Mucosa of stomach (tissue), 1 donor: ENCODE measurements around the gene GLI3.

Source experiments
- H3K27me3 ChIP-seq: one replicate; pipeline ENCODE4 v1.7.0; 2013; ENCODE audit warnings: mild to moderate bottlenecking, low read length; ENCODE audit not compliant: control insufficient read depth, insufficient read depth
- H3K36me3 ChIP-seq: one replicate; pipeline ENCODE4 v1.7.0; 2013; ENCODE audit warnings: low read length; ENCODE audit not compliant: control insufficient read depth, insufficient read depth
- H3K4me1 ChIP-seq: one replicate; pipeline ENCODE4 v1.7.0; 2013; ENCODE audit warnings: mild to moderate bottlenecking, low read length; ENCODE audit not compliant: control insufficient read depth, insufficient read depth
- H3K4me3 ChIP-seq: one replicate; pipeline ENCODE4 v1.7.0; 2013; ENCODE audit warnings: low read length
- H3K9ac ChIP-seq: one replicate; pipeline ENCODE4 v1.7.0; 2013; ENCODE audit warnings: mild to moderate bottlenecking, low read length, moderate library complexity
- H3K9me3 ChIP-seq: one replicate; pipeline ENCODE4 v1.7.0; 2013; ENCODE audit warnings: mild to moderate bottlenecking, low read length, moderate library complexity; ENCODE audit not compliant: control insufficient read depth
- donor health status: Pancreatic carcinoma.

GLI3 gene

GRCh38 chr7:42203336-42203735 lies 33.7 kb downstream of the GLI3 start:
- Histone ChIP-seq H3K36me3 (no peaks in the 10 kb centered on the region), H3K4me1 (no peaks in the 10 kb centered on the region), H3K9ac (no peak overlapping the region), H3K9me3 (no peaks in the 10 kb centered on the region), H3K27me3 (no peaks in the 10 kb centered on the region), H3K4me3 (no peak overlapping the region)

GRCh38 chr7:42202601-42203000 lies 34.4 kb downstream of the GLI3 start:
- Histone ChIP-seq H3K4me1 (no peaks in the 10 kb centered on the region), H3K27me3 (no peaks in the 10 kb centered on the region), H3K36me3 (no peaks in the 10 kb centered on the region), H3K4me3 (no peak overlapping the region), H3K9me3 (no peaks in the 10 kb centered on the region), H3K9ac (no peak overlapping the region)

GRCh38 chr7:42198974-42199668 lies 37.9 kb downstream of the GLI3 start:
- Histone ChIP-seq H3K9me3 (no peaks in the 10 kb centered on the region), H3K4me3 (no peak overlapping the region), H3K36me3 (no peaks in the 10 kb centered on the region), H3K27me3 (no peaks in the 10 kb centered on the region), H3K4me1 (no peaks in the 10 kb centered on the region), H3K9ac (no peak overlapping the region)

- H3K9ac ChIP-seq, result no peak overlapping the region
- H3K27me3 ChIP-seq, result no peaks in the 10 kb centered on the region
- H3K9me3 ChIP-seq, result no peaks in the 10 kb centered on the region
- H3K4me1 ChIP-seq, result no peaks in the 10 kb centered on the region
- H3K36me3 ChIP-seq, result no peaks in the 10 kb centered on the region
- no peak overlapping the region for H3K4me3 ChIP-seq
These were observed 38.7 kb downstream of the GLI3 start for GRCh38 chr7:42198296-42198695.

GRCh38 chr7:42197451-42197850 lies 39.6 kb downstream of the GLI3 start:
- H3K36me3 ChIP-seq, result no peaks in the 10 kb centered on the region
- H3K9me3 ChIP-seq, result no peaks in the 10 kb centered on the region
- H3K9ac ChIP-seq, result no peak overlapping the region
- no peak overlapping the region for H3K4me3 ChIP-seq
- no peaks in the 10 kb centered on the region for H3K27me3 ChIP-seq
- no peaks in the 10 kb centered on the region for H3K4me1 ChIP-seq

- no peaks in the 10 kb centered on the region for H3K9me3 ChIP-seq
- H3K4me3 ChIP-seq, result no peak overlapping the region
- no peaks in the 10 kb centered on the region for H3K36me3 ChIP-seq
- no peaks in the 10 kb centered on the region for H3K27me3 ChIP-seq
- no peak overlapping the region for H3K9ac ChIP-seq
- H3K4me1 ChIP-seq, result no peaks in the 10 kb centered on the region
These were observed 42.8 kb downstream of the GLI3 start for GRCh38 chr7:42194238-42194637.

DNA sequence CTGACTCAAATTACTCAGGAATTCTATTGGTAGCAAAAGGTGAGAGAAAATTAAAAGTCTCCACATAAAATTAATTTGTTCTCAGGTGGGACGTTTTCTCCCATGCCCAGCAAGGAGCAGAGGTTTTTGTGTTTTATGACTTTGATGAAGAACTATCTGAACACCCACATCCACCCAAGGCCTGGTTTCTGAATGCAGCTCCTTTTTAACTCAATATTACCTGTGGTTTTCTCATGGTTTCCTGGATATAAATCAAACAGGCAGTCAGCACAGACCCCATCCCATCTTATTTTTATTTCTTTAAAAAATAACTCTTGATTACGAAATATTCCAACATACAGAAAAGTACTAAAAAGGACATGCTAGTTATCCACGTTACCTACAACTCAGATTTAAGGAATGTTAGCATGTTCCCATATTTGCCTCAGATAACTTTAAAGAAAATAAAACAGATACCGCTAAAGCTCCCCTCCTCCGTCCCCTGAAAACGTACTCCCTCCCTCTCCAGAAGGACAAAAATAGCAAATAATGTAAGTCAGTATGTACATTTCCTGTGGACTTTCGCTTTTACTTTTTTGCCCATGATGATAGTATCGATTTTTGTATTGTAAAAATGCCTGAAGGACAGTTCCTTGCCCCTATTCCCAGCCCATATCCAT lies 43.4 kb downstream of the GLI3 start:
- no peaks in the 10 kb centered on the region for H3K27me3 ChIP-seq
- no peaks in the 10 kb centered on the region for H3K4me1 ChIP-seq
- no peak overlapping the region for H3K4me3 ChIP-seq
- H3K9ac ChIP-seq, result no peak overlapping the region
- H3K9me3 ChIP-seq, result no peaks in the 10 kb centered on the region
- H3K36me3 ChIP-seq, result no peaks in the 10 kb centered on the region

- Histone ChIP-seq H3K4me3 (no peak overlapping the region), H3K9me3 (no peaks in the 10 kb centered on the region), H3K4me1 (no peaks in the 10 kb centered on the region), H3K27me3 (no peaks in the 10 kb centered on the region), H3K9ac (no peak overlapping the region), H3K36me3 (no peaks in the 10 kb centered on the region)
These were observed 44.1 kb downstream of the GLI3 start for GRCh38 chr7:42192851-42193461.

DNA sequence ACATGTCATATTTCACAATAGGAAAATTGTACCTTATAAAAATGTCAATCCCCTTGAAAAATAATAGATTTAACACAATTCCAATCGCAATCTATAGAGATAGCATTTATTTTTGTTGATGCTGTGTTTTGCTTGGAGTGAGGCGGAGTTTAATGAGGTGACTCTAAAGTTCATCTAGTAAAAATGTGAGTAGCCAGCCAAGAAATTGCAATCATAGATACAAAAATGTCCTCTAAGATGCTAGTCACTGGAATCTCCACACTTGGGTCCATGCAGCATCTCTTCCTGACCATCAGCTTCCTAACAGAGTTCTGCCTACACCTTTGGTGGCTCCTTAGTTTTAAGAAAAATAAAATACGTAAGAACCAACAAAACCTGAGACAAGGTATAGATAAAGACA lies 44.9 kb downstream of the GLI3 start:
- no peaks in the 10 kb centered on the region for H3K4me1 ChIP-seq
- no peak overlapping the region for H3K4me3 ChIP-seq
- H3K36me3 ChIP-seq, result no peaks in the 10 kb centered on the region
- no peaks in the 10 kb centered on the region for H3K27me3 ChIP-seq
- H3K9ac ChIP-seq, result no peak overlapping the region
- no peaks in the 10 kb centered on the region for H3K9me3 ChIP-seq

DNA sequence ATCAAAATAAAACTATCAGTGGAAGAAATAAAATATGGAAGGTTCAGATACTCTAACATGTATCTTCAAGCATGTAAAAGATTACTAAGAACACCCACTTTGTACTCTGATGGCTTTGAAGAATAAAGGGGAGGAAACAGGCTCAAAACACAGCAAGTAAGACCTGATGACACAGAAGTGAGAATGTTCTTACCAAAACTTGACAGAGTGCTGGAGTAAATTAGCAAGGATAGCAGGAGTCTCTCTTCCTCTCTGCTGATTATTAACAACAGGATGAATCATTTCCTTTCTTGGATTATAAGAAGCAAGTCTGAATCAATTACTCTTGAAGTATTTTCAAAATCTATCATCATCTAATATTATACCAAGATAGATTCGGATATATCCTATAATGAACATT lies 47.5 kb downstream of the GLI3 start:
- Histone ChIP-seq H3K9me3 (no peaks in the 10 kb centered on the region), H3K36me3 (no peaks in the 10 kb centered on the region), H3K4me1 (no peaks in the 10 kb centered on the region), H3K9ac (no peak overlapping the region), H3K4me3 (no peak overlapping the region), H3K27me3 (no peaks in the 10 kb centered on the region)

- Histone ChIP-seq H3K4me3 (no peak overlapping the region), H3K9ac (no peak overlapping the region), H3K4me1 (no peaks in the 10 kb centered on the region), H3K27me3 (no peaks in the 10 kb centered on the region), H3K9me3 (no peaks in the 10 kb centered on the region), H3K36me3 (no peaks in the 10 kb centered on the region)
These were observed 50.9 kb downstream of the GLI3 start for GRCh38 chr7:42186151-42186550.

DNA sequence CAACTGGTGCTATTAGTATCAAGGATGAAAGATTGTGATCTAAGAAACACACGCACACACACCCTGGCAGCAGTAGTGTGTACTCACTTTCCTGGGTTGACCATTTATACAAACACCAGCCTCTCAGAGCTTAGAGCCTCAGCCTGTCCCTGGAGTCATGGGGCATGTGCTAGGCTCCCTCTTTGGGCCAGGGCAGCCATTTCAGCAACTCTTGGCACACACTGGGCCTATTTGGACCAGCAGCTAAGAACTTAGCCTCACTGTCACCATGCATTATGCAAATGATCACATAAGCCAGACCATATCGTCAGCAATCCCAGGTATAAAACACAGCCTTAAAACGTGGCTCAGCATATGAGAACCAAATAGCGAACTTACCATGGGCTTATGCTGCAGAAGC lies 51.3 kb downstream of the GLI3 start:
- Histone ChIP-seq H3K9ac (no peak overlapping the region), H3K4me3 (no peak overlapping the region), H3K36me3 (no peaks in the 10 kb centered on the region), H3K27me3 (no peaks in the 10 kb centered on the region), H3K4me1 (no peaks in the 10 kb centered on the region), H3K9me3 (no peaks in the 10 kb centered on the region)
